Measurements from ENCODE around the gene GPR135.

The GPR135 gene

GRCh38 chr14:59417311-59417710, 47.9 kb downstream of the GPR135 start:
- DNase-seq, result no peak

GRCh38 chr14:59415836-59416602, 49.2 kb downstream of the GPR135 start:
- no peak for DNase-seq

All from NCI-H2107 (cell line).